ENCODE data around the gene PRUNE1. TPM values are rescaled to one million over a fixed set of nuclear protein-coding genes. Genes with fewer than 3 reads are reported as not detected.

The PRUNE1 gene
- polyA plus RNA-seq, 1 experiment: 21.7 TPM

GRCh38 chr1:151050051-151050688 is 41.9 kb downstream of the PRUNE1 start:
- Histone ChIP-seq H3K9me3 (ENCODE audit: control insufficient read depth, insufficient read depth, low read length) (no peaks in the 10 kb centered on the region; the same call in 1 of the 2 replicates), H3K27me3 (ENCODE audit: control insufficient read depth, insufficient read depth, low read length) (no peaks in the 10 kb centered on the region), H3K4me3 (ENCODE audit: low read depth, low read length) (no peak overlapping the region), H3K27ac (ENCODE audit: low read depth, low read length) (no peak overlapping the region)
- POLR2A ChIA-PET: interaction anchor here (1.0 to 3.2 kb wide), 2 partner anchors 8 to 11 kb away, joined by 3 to 24 read pairs; partner anchors contain the start of genes CDC42SE1 and MLLT11
- DNase-seq (ENCODE audit: low read depth, low spot score): no peak
- TF ChIP-seq CTCF (IDR thresholded peaks at IDR 0.05; ENCODE audit: low read depth, low read length): no peak
- CTCF ChIA-PET: interaction anchor here (0.6 to 1.6 kb wide), 5 partner anchors 9 to 49 kb away, joined by 3 to 5 read pairs (median 3); partner anchors contain the start of genes CDC42SE1 and MLLT11

GRCh38 chr1:151051356-151052009 is 43.2 kb downstream of the PRUNE1 start:
- Histone ChIP-seq H3K27me3 (ENCODE audit: control insufficient read depth, insufficient read depth, low read length) (no peaks in the 10 kb centered on the region), H3K9me3 (ENCODE audit: control insufficient read depth, insufficient read depth, low read length) (no peaks in the 10 kb centered on the region; the same call in 1 of the 2 replicates), H3K4me3 (ENCODE audit: low read depth, low read length) (no peak overlapping the region), H3K27ac (ENCODE audit: low read depth, low read length) (no peak overlapping the region)
- DNase-seq (ENCODE audit: low read depth, low spot score): no peak
- POLR2A ChIA-PET: interaction anchor here (0.6 kb wide), 1 partner anchor 42 kb away, joined by 3 read pairs; no protein-coding TSS in a partner anchor
- no peak for TF ChIP-seq CTCF (IDR thresholded peaks at IDR 0.05; ENCODE audit: low read depth, low read length)
- CTCF ChIA-PET: interaction anchor here (0.8 to 1.5 kb wide), 4 partner anchors 11 to 48 kb away, joined by 3 to 4 read pairs (median 3); partner anchors contain the start of gene GABPB2

GRCh38 chr1:151054971-151055547 is 46.8 kb downstream of the PRUNE1 start:
- H3K4me3 ChIP-seq (ENCODE audit: low read depth, low read length): no peak overlapping the region
- ChIA-PET POLR2A (interaction anchor here (0.6 kb wide), 1 partner anchor 12 kb away, joined by 5 read pairs; no protein-coding TSS in a partner anchor), CTCF (interaction anchor here (1.2 kb wide), 1 partner anchor 16 kb away, joined by 6 read pairs; the partner anchor contains the start of gene GABPB2)
- H3K9me3 ChIP-seq (ENCODE audit: control insufficient read depth, insufficient read depth, low read length): no peaks in the 10 kb centered on the region; the same call in 1 of the 2 replicates
- DNase-seq (ENCODE audit: low read depth, low spot score): no peak
- no peaks in the 10 kb centered on the region for H3K27me3 ChIP-seq (ENCODE audit: control insufficient read depth, insufficient read depth, low read length)
- H3K27ac ChIP-seq (ENCODE audit: low read depth, low read length): no peak overlapping the region
- no peak for TF ChIP-seq CTCF (IDR thresholded peaks at IDR 0.05; ENCODE audit: low read depth, low read length)

GRCh38 chr1:151055581-151055980 is 47.3 kb downstream of the PRUNE1 start:
- no peaks in the 10 kb centered on the region for H3K27me3 ChIP-seq (ENCODE audit: control insufficient read depth, insufficient read depth, low read length)
- POLR2A ChIA-PET: interaction anchor here (0.6 kb wide), 1 partner anchor 12 kb away, joined by 5 read pairs; no protein-coding TSS in a partner anchor

More at GRCh38 chr1:151055581-151055980, 47.3 kb downstream of the PRUNE1 start:
- Histone ChIP-seq H3K27ac (ENCODE audit: low read depth, low read length) (no peak overlapping the region), H3K4me3 (ENCODE audit: low read depth, low read length) (no peak overlapping the region), H3K9me3 (ENCODE audit: control insufficient read depth, insufficient read depth, low read length) (no peaks in the 10 kb centered on the region; the same call in 1 of the 2 replicates)
- TF ChIP-seq CTCF (IDR thresholded peaks at IDR 0.05; ENCODE audit: low read depth, low read length): no peak
- DNase-seq (ENCODE audit: low read depth, low spot score): no peak
- CTCF ChIA-PET: interaction anchor here (1.2 kb wide), 1 partner anchor 16 kb away, joined by 6 read pairs; the partner anchor contains the start of gene GABPB2

Data from AG04450 (cell line).